ENCODE results near the gene RBMS3. TPM values are rescaled to one million over a fixed set of nuclear protein-coding genes. Genes with fewer than 3 reads are reported as not detected.

The RBMS3 gene
- total and polyA plus RNA-seq, 2 of the 8 experiments (the other 6 are each of a cell fraction or from before 2014, with no cell fraction given), result 3.7 to 6.9 TPM

- TF ChIP-seq FOSL1 (IDR thresholded peaks at IDR 0.05; ENCODE audit: insufficient read depth, low read depth, low read length), result no peak
- TF ChIP-seq CHD7 (IDR thresholded peaks at IDR 0.05; ENCODE audit: insufficient replicate concordance, low read length), result no peak
Observed at GRCh38 chr3:29335438-29335837, 54.6 kb downstream of the RBMS3 start (continued).
